Measurements from ENCODE around the gene IRF1. TPM values are rescaled to one million over a fixed set of nuclear protein-coding genes. Genes with fewer than 3 reads are reported as not detected.

Gene IRF1
- total RNA-seq, 1 donor from 2014 or later = 33.0 TPM

- no peak for TF ChIP-seq CTCF (conservative IDR thresholded peaks at IDR 0.05; ENCODE audit: low read depth, low read length)
- DNase-seq (ENCODE audit: low read depth) = no peak
- H3K4me3 ChIP-seq (ENCODE audit: low read depth, low read length) = no peak overlapping the region
Measured at GRCh38 chr5:132476876-132477781, 13.4 kb downstream of the IRF1 start.

GRCh38 chr5:132475987-132476875 is 14.3 kb downstream of the IRF1 start:
- no peak for TF ChIP-seq CTCF (conservative IDR thresholded peaks at IDR 0.05; ENCODE audit: low read depth, low read length)
- no peak overlapping the region for H3K4me3 ChIP-seq (ENCODE audit: low read depth, low read length)
- no peak for DNase-seq (ENCODE audit: low read depth)

GRCh38 chr5:132475497-132475882 is 15.1 kb downstream of the IRF1 start:
- no peak for TF ChIP-seq CTCF (conservative IDR thresholded peaks at IDR 0.05; ENCODE audit: low read depth, low read length)
- no peak for DNase-seq (ENCODE audit: low read depth)
- H3K4me3 ChIP-seq (ENCODE audit: low read depth, low read length) = no peak overlapping the region

GRCh38 chr5:132474881-132475496 is 15.6 kb downstream of the IRF1 start:
- no peak overlapping the region for H3K4me3 ChIP-seq (ENCODE audit: low read depth, low read length)
- no peak for DNase-seq (ENCODE audit: low read depth)
- no peak for TF ChIP-seq CTCF (conservative IDR thresholded peaks at IDR 0.05; ENCODE audit: low read depth, low read length)

GRCh38 chr5:132474131-132474723 is 16.3 kb downstream of the IRF1 start:
- DNase-seq (ENCODE audit: low read depth) = no peak
- no peak for TF ChIP-seq CTCF (conservative IDR thresholded peaks at IDR 0.05; ENCODE audit: low read depth, low read length)
- no peak overlapping the region for H3K4me3 ChIP-seq (ENCODE audit: low read depth, low read length)

- no peak for TF ChIP-seq CTCF (conservative IDR thresholded peaks at IDR 0.05; ENCODE audit: low read depth, low read length)
- no peak for DNase-seq (ENCODE audit: low read depth)
- no peak overlapping the region for H3K4me3 ChIP-seq (ENCODE audit: low read depth, low read length)
Measured at GRCh38 chr5:132473668-132474067, 16.9 kb downstream of the IRF1 start.
